Measurements from ENCODE around the gene SARNP. TPM values are rescaled to one million over a fixed set of nuclear protein-coding genes. Genes with fewer than 3 reads are reported as not detected.

SARNP gene
- total and polyA plus RNA-seq, 10 of the 15 experiments (the other 5 are each of a cell fraction or from before 2014, with no cell fraction given), result 77.6 to 445 (median 188) TPM

DNA sequence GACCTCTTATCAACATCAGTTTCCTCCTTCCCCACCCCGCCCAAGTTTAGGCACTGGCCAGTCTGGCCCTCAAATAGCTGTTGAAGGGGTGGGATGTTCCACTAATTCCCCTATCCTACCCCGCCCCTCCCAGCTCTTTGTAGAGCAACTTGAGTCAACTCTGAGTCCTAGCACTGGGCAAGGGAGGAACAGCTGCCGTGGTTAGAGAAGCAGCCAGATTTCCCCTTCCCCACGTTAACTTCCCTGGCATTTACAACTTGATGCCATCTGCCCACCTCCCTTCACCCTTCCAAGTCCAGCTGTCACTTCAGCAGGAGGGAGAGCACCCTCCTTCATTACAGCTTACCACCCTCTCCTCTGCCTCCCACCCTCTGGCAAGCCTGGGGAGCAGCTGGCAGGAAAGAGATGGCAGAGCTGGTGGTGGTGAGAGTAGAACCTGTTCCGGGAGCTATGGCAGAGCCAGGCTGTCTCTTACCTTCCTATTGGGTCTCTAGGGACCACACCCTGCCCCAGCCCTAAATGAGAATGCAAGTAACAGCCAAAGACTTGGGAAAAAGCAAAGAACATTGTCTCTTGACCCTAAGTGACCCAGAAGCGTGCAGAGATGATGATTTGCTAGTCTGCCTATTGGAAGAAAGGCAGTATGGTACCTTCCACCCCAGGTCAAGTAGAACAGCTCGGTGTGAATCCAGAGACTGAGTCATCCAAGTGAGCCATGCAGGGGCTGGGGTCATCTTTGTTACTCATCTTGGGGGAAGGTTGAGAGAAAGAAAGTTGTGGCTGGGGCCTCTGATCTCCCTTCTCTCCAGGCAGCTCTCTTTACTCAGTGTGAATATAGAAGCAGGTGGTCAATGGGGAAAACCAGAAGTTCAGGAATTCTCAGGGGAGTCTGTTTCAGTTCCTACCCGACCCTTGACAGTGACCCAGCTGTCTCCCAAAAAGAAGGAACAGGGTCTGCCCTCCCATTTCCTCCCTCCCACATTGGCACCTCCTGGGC lies 100.2 kb downstream of the SARNP start:
- Histone ChIP-seq H4K20me1 (ENCODE audit: control insufficient read depth, insufficient read depth) (no peaks in the 10 kb centered on the region), H3K36me3 (ENCODE audit: control insufficient read depth in 2 of 2, insufficient read depth in 2 of 2, low read length in 1 of 2) (peaks cover 0 to 2% of the 10 kb centered on the region in 2 experiments; a peak in 1 of 4 replicates), H3K27ac (ENCODE audit: control insufficient read depth, insufficient read depth) (peak overlapping the region; percentile 95), H3K4me3 (peak overlapping the region; percentile 81), H3K9me3 (replicated peaks; ENCODE audit: control insufficient read depth, insufficient read depth, low read length) (no peaks in the 10 kb centered on the region), H2AFZ (ENCODE audit: control insufficient read depth, low read depth, low read length) (no peak overlapping the region), H3K9ac (ENCODE audit: control insufficient read depth, insufficient read depth, low read length) (peak overlapping the region; percentile 92), H3K27me3 (replicated peaks in 1 of 2; ENCODE audit: control insufficient read depth in 2 of 2, insufficient read depth in 2 of 2, low read length in 1 of 2) (no peaks in the 10 kb centered on the region), H3K4me1 (ENCODE audit: control insufficient read depth, insufficient read depth, low read length) (peaks cover 20% of the 10 kb centered on the region), H3K79me2 (ENCODE audit: control insufficient read depth, insufficient read depth, low read length) (peaks cover 13% of the 10 kb centered on the region), H3K4me2 (ENCODE audit: control insufficient read depth, insufficient read depth) (peak overlapping the region; percentile 100)
- 8% methylated on average over 8 of the region's 8 CpGs for WGBS (ENCODE audit: insufficient coverage, insufficient replicate concordance, low lambda C conversion rate, missing lambda C conversion rate)
- ChIA-PET SMC1A (ENCODE audit: uncharacterized antibody, unreplicated experiment) (interaction anchor here (0.8 to 4.0 kb wide), 10 partner anchors 8 to 216 kb away, joined by 3 to 29 read pairs (median 6); partner anchors contain the start of genes CD63, ORMDL2 and SARNP), POLR2A (interaction anchor here (0.7 to 3.5 kb wide), 10 partner anchors 11 to 504 kb away, joined by 3 to 39 read pairs (median 4); partner anchors contain the start of genes CD63, GDF11 and RNF41), CTCF (interaction anchor here (0.6 to 11.4 kb wide), 14 partner anchors 8 to 388 kb away, joined by 3 to 205 read pairs (median 7); partner anchors contain the start of genes CD63, PA2G4 and PYM1), RAD21 (ENCODE audit: unreplicated experiment) (interaction anchor here (0.7 to 11.0 kb wide), 7 partner anchors 12 to 355 kb away, joined by 3 to 113 read pairs (median 5); partner anchors contain the start of genes CD63 and RAB5B)
- FAIRE-seq, result peak; percentile 68
- intact Hi-C loops (cut with micrococcal nuclease; ENCODE audit: unreplicated experiment) (loop anchor here (2.0 kb wide), 1 partner anchor 19 kb away; no protein-coding TSS in a partner anchor), in situ Hi-C loops (cut with MboI) (no loop called here)
- DNase-seq (ENCODE audit: low read depth, low spot score), result no peak
- TSS peak; percentile 79 for BruUV-seq (replicated peaks)
- ATAC-seq, result peak; percentile 47
- peak; percentile 37; the same call in 1 of the 2 replicates for TF ChIP-seq NFIC (IDR thresholded peaks at IDR 0.05; ENCODE audit: low read depth, low read length)
- peak; percentile 33; the same call in 1 of the 2 replicates for TF ChIP-seq CREM (IDR thresholded peaks at IDR 0.05; ENCODE audit: low read depth)
- TF ChIP-seq, protein P1, sequence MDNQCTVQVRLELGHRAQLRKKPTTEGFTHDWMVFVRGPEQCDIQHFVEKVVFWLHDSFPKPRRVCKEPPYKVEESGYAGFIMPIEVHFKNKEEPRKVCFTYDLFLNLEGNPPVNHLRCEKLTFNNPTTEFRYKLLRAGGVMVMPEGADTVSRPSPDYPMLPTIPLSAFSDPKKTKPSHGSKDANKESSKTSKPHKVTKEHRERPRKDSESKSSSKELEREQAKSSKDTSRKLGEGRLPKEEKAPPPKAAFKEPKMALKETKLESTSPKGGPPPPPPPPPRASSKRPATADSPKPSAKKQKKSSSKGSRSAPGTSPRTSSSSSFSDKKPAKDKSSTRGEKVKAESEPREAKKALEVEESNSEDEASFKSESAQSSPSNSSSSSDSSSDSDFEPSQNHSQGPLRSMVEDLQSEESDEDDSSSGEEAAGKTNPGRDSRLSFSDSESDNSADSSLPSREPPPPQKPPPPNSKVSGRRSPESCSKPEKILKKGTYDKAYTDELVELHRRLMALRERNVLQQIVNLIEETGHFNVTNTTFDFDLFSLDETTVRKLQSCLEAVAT (IDR thresholded peaks at IDR 0.05), result no peak
- peak; percentile 74; the same call in 1 of the 2 replicates for TF ChIP-seq TCF12 (IDR thresholded peaks at IDR 0.05; ENCODE audit: low read depth, low read length)
- TF ChIP-seq MEF2B (IDR thresholded peaks at IDR 0.05; ENCODE audit: partially characterized antibody, poor library complexity, severe bottlenecking), result peak; percentile 78
- peak; percentile 70; the same call in 1 of the 2 replicates for TF ChIP-seq TCF3 (IDR thresholded peaks at IDR 0.05; ENCODE audit: borderline replicate concordance, insufficient read depth, low read depth, low read length)
- TF ChIP-seq, protein P2, sequence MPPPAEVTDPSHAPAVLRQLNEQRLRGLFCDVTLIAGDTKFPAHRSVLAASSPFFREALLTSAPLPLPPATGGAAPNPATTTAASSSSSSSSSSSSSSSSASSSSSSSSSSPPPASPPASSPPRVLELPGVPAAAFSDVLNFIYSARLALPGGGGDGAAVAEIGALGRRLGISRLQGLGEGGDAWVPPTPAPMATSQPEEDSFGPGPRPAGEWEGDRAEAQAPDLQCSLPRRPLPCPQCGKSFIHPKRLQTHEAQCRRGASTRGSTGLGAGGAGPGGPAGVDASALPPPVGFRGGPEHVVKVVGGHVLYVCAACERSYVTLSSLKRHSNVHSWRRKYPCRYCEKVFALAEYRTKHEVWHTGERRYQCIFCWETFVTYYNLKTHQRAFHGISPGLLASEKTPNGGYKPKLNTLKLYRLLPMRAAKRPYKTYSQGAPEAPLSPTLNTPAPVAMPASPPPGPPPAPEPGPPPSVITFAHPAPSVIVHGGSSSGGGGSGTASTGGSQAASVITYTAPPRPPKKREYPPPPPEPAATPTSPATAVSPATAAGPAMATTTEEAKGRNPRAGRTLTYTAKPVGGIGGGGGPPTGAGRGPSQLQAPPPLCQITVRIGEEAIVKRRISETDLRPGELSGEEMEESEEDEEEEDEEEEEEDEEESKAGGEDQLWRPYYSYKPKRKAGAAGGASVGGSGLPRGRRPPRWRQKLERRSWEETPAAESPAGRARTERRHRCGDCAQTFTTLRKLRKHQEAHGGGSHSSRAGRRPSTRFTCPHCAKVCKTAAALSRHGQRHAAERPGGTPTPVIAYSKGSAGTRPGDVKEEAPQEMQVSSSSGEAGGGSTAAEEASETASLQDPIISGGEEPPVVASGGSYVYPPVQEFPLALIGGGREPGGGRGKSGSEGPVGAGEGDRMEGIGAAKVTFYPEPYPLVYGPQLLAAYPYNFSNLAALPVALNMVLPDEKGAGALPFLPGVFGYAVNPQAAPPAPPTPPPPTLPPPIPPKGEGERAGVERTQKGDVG (CRISPR knock-in tag; IDR thresholded peaks at IDR 0.05), result no peak
- TF ChIP-seq, protein P3, sequence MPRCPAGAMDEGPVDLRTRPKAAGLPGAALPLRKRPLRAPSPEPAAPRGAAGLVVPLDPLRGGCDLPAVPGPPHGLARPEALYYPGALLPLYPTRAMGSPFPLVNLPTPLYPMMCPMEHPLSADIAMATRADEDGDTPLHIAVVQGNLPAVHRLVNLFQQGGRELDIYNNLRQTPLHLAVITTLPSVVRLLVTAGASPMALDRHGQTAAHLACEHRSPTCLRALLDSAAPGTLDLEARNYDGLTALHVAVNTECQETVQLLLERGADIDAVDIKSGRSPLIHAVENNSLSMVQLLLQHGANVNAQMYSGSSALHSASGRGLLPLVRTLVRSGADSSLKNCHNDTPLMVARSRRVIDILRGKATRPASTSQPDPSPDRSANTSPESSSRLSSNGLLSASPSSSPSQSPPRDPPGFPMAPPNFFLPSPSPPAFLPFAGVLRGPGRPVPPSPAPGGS (IDR thresholded peaks at IDR 0.05; ENCODE audit: borderline replicate concordance, insufficient read depth, low read depth, low read length, poor library complexity, severe bottlenecking), result peak; percentile 44
- no peak for TF ChIP-seq CHD4 (IDR thresholded peaks at IDR 0.05)
- TF ChIP-seq BHLHE40 (IDR thresholded peaks at IDR 0.05; ENCODE audit: borderline replicate concordance in 1 of 2, low read depth in 2 of 2, low read length in 1 of 2), result peak in 1 of 2 experiments; percentile 22; a peak in 1 of 4 replicates
- no peak for TF ChIP-seq RAD51 (IDR thresholded peaks at IDR 0.05)

Measured in GM12878 (cell line).